ENCODE measurements around the gene EFTUD2.

Gene EFTUD2

GRCh38 chr17:44840936-44841335, 58.3 kb downstream of the EFTUD2 start:
- TF ChIP-seq, protein P1, sequence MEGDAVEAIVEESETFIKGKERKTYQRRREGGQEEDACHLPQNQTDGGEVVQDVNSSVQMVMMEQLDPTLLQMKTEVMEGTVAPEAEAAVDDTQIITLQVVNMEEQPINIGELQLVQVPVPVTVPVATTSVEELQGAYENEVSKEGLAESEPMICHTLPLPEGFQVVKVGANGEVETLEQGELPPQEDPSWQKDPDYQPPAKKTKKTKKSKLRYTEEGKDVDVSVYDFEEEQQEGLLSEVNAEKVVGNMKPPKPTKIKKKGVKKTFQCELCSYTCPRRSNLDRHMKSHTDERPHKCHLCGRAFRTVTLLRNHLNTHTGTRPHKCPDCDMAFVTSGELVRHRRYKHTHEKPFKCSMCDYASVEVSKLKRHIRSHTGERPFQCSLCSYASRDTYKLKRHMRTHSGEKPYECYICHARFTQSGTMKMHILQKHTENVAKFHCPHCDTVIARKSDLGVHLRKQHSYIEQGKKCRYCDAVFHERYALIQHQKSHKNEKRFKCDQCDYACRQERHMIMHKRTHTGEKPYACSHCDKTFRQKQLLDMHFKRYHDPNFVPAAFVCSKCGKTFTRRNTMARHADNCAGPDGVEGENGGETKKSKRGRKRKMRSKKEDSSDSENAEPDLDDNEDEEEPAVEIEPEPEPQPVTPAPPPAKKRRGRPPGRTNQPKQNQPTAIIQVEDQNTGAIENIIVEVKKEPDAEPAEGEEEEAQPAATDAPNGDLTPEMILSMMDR (IDR thresholded peaks at IDR 0.05), result no peak
- TF ChIP-seq ZFX (IDR thresholded peaks at IDR 0.05; ENCODE audit: borderline replicate concordance), result no peak

GRCh38 chr17:44840274-44840673, 59.0 kb downstream of the EFTUD2 start:
- no peak for TF ChIP-seq ZFX (IDR thresholded peaks at IDR 0.05; ENCODE audit: borderline replicate concordance)
- TF ChIP-seq, protein P1 (IDR thresholded peaks at IDR 0.05), result no peak
- no peak overlapping the region for H3K27ac ChIP-seq

More at GRCh38 chr17:44840936-44841335, 58.3 kb downstream of the EFTUD2 start:
- H3K27ac ChIP-seq, result no peak overlapping the region

- no peak for TF ChIP-seq ZFX (IDR thresholded peaks at IDR 0.05; ENCODE audit: borderline replicate concordance)
- TF ChIP-seq, protein P1 (IDR thresholded peaks at IDR 0.05), result no peak
Measured at GRCh38 chr17:44837196-44837595, 62.0 kb downstream of the EFTUD2 start.

DNA sequence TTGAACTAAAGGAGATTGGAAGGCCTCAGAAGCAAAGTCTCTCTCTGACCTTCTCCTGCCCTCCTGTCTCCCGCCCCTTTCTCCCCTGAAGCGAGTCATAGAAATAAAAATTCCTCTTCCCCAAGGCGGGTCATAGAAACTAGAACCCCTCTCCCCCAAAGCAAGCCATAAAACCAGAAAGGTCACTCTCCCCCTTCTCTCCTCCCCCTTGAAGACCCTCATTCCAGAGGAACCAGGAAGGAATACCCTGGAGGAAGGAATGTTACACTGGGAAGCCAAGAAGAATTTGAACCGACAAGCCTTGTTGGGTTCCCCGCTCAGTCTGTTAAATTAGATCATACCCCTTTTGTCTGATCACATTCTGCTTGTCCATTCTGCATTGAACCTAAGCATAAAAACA, 66.4 kb downstream of the EFTUD2 start:
- TF ChIP-seq, protein P1 (IDR thresholded peaks at IDR 0.05), result no peak
- TF ChIP-seq ZFX (IDR thresholded peaks at IDR 0.05; ENCODE audit: borderline replicate concordance), result no peak
- H3K27ac ChIP-seq, result no peak overlapping the region

More at GRCh38 chr17:44837196-44837595, 62.0 kb downstream of the EFTUD2 start:
- no peak overlapping the region for H3K27ac ChIP-seq

- H3K27ac ChIP-seq, result no peak overlapping the region
- no peak for TF ChIP-seq ZFX (IDR thresholded peaks at IDR 0.05; ENCODE audit: borderline replicate concordance)
- TF ChIP-seq, protein P1 (IDR thresholded peaks at IDR 0.05), result no peak
Measured at GRCh38 chr17:44831371-44831770, 67.9 kb downstream of the EFTUD2 start.

- TF ChIP-seq, protein P1 (IDR thresholded peaks at IDR 0.05), result no peak
- TF ChIP-seq ZFX (IDR thresholded peaks at IDR 0.05; ENCODE audit: borderline replicate concordance), result no peak
- H3K27ac ChIP-seq, result peak overlapping the region; percentile 27
Measured at GRCh38 chr17:44830359-44831288, 68.6 kb downstream of the EFTUD2 start.

Data from 22Rv1 (cell line).